ENCODE measurements around the gene JMJD6.
"Not testable (repeated sequence)": the region's sequence is repeated elsewhere in the genome, so short reads cannot be mapped to it uniquely, and the experiment has no call there.

The JMJD6 gene

DNA sequence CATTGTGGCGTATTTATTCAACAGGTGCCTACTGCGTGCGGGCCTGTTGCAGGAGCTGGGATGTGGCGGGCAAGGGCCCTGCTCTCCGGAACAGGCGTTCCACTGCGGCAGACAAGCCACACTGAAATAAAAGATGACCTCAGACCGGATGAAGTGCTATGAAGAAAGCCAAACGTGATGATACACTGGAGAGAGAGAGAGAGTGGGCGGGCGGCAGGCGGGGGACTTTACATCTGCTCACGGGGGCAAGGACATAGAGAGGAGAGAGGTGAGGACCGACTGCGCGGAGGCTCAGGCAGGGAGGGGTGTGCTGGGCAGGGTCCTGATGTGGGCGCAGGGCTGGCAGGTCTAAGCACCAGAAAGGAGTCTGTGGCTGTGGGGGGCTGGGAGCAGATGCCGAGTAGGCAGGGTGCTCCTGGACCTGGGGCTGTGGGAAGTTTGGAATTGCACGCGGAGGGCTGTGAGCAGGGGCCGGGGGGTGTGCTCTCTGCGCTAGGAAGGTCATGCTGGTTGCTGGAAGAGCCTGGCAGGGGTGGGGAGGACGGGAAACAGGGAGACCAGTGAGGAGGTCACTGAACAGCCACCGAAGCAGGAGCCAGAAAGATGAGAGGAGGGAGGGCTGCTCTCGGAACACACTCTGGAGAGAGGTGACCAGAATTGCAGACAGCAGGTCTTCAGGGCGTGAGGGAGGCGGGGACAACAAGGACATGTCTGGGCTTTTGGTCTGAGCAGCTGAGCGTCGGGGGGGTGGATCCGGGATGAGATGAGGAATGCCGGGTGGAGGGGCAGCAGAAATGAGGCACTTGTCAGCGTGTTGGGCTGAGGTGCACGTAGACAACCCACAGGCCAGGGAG is 25.6 kb downstream of the JMJD6 start:
- DNase-seq (ENCODE audit: low read depth in 2 of 3, low spot score in 2 of 3) = no peak

DNA sequence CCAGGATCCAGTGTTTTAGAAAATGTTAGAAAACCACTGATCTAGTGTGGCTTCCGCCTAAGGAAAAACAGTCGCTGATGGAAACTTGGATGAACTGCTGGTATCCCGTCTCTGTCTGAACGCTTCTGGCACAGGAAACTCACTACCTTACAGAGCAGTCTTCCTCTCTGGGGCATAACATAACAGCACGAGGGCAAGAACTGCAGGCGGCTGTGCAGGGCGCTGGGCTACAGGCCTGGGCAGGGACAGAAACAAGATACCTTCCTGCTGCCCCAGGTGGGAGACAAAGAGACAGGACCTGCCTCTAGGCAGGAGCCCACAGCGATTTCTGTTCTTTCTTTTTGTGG is 26.2 kb downstream of the JMJD6 start:
- DNase-seq (ENCODE audit: low read depth in 2 of 3, low spot score in 2 of 3) = no peak

DNA sequence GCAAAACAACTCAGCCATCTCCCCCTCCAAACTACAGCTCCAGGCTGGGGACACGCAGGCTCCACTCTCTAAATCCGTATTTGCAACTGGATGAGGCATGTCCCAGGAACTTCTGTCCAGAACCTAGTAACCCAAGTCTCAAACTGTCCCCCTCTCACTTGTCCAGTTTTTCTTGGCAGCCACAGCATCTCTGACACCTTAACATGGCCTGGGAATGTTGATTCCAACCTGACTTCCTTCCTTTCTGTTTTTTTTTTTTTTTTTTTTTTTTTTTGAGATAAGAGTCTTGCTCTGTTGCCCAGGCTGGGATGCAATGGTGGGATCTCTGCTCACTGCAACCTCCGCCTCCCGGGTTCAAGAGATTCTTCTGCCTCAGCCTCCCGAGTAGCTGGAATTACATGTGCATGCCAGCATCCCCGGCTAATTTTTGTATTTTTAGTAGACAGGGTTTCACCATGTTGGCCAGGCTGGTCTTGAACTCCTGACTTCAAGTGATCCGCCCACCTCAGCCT is 27.9 kb downstream of the JMJD6 start:
- not testable (repeated sequence) for DNase-seq (ENCODE audit: low read depth in 2 of 3, low spot score in 2 of 3)

DNA sequence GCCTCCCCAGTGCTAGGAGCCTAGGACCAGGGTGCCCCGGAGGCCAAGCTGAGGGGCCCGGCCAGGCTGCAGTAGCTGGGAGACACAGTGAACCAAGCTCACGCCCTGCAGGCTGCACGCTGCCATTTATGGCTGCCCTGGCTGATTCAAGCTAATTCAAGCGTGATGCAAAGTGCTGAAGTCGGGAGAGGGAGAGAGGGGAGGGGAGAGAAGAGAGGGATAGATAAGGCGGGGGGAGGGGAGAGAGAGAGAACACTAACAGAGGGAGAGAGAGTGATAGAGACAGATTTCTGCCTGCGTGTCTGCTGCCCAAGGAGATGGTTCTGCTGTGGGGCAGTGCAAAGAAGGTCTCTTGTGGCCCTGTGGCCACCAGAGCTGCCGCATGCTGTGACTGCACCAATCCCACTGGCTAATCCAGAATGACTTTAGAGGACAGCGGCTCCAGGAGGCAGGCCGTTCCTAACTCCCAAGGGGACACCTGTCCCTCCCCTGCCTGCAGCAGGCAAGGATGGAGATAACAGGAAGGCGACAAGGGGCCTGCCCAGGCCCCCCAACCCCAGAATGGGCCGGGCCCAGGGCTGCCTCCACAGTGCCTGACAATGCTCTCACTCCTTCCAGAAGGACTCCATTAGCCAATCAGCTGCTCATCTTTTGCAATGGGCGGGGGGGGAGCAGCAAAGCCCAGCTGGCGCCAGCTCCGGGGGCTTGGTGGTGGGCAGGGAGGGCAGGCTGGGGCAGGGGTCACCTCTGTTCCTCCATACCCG is 28.5 kb downstream of the JMJD6 start:
- DNase-seq (ENCODE audit: low read depth in 2 of 3, low spot score in 2 of 3) = no peak

DNA sequence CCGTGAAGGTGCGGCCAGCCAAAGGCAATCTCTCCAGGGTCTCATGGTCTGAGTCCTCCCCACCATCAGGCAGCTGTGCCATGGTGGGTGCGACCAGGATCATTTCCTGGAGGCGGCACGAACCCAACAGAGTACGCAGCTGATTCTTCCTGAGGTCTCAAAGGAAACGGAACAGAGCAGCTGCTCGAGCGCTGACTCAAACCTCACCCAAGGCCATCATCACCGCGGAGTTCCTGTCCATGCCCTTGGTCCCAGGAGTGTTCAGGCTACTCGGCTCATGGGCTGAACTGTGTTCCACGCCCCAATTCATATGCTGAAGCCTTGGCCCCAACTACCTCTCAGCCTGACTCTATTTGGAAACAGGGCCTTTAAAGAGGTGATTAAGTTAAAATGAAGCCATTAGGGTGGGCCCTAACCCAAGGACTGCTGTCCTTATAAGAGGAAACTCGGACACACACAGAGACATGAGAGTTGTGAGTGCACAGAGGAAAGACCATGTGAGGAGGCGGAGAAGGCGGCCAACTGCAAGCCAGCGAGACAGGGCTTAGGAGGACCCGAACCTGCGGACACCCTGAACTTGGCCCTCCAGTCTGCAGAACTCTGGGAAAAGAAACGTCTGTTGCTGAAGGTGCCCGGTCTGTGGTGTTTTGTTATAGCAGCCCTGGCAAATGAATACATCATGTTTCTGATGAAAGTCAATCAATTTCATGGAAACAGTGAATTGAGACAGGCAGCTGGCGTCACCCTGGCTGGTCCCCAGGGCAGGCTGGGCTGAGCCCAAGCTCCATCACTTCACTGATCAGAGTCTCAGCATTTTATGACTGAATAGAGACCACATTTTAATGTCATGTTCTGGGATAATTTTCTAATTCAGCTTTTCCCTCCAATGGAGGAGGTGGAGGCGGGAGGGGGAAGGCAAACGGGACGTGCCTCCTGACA is 29.4 kb downstream of the JMJD6 start:
- no peak for DNase-seq (ENCODE audit: low read depth in 2 of 3, low spot score in 2 of 3)

DNA sequence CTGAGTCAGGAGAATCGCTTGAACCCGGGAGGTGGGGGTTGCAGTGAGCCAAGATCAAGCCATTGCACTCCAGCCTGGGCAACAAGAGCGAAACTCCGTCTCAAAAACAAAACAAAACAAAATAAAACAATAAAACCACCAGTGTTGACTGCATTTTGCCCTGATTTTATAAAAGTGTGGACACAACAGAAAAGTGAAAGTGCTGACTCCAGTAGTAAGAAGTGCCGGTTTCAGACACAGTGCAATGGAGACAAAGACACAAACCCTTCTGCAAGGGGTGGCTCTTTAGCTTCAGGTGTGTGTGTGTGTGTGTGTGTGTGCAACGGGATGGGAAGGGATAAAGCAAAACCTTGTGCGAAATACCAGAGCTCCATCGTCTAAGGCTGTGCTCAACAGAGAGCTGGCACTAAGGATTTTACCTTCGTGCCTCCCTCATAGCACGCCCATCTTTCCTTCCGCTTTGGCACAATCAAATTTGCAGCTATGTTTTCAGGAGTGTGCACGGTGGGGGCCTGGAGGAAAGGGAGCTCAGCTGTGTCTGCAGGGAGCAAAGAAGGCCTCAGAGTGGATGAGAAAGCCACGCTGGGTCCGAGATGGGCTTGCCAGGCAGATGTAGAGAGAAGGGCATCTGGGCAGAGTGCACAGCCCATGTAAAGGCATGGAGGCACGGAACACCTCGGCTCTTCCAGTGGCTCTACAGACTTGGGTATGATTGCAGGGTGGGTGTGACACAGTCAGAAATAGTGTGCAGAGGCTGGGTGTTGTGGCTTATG is 31.2 kb downstream of the JMJD6 start:
- no peak for DNase-seq (ENCODE audit: low read depth in 2 of 3, low spot score in 2 of 3)

DNA sequence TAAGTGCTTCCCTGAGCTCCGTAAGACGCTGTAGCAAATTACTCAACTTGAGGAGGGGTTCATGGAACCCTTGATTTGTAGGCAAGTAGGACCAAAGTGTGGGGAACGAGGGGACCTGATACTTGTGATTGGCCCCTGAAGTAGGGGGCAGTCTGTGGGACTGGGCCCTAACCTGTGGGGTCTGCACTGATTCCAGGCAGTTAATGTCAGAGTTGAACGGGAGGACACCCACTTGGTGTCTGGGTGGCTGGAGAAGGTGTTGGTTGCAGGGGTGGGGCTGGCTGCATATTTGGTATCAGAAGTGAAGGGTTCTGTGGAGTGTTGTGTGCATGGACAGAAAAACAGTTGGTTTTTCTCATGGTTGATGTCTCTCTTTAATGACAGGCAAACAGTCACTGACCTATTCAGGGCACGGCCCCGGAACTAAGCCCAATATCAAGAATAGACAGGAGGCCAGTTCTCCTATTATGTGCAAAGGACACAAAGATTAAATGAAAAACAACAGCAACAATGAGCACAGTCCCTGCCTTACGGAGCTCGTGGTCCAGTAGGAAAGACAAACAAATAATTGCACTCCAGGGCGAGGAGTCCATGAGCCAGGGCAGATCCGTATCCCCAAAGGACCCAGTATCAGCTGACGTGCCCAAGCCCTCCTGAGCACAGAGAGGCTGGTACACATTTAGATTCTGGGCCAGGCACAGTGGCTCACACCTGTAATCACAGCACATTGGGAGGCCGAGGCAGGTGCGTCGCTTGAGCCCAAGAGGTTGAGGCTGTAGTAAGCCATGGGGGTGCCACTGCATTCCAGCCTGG is 34.8 kb downstream of the JMJD6 start:
- no peak for DNase-seq (ENCODE audit: low read depth in 2 of 3, low spot score in 2 of 3)

DNA sequence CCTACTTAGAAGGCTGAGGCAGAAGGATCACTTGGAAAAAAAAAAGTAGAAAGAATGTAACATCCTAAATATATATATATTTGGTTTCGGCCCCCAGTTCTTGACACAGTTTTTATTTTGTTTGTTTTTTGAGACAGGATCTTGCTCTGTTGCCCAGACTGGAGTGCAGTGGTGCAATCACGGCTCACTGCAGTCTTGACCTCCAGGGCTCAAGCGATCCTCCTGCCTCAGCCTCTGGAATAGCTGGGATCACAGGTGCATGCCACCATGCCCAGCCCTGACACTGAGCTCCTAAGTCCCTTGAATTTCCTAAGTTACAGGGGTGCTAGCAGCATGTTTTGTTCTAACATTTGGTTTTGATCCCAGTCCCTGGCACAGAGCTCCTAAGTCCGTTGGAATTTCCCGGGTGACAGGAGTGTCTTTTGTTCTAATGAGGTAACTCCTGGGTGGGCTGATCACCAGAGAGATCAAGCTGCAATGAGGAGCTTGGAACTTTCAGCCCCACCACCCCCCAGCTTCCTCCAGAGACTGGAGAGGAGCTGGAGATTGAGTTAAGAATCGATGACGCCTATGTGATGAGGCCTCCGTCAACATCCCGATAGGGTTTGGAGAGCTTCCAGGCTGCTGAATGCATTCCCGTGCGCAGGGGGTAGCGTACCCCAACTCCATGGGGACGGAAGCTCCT is 35.7 kb downstream of the JMJD6 start:
- DNase-seq (ENCODE audit: low read depth in 2 of 3, low spot score in 2 of 3) = no peak

DNA sequence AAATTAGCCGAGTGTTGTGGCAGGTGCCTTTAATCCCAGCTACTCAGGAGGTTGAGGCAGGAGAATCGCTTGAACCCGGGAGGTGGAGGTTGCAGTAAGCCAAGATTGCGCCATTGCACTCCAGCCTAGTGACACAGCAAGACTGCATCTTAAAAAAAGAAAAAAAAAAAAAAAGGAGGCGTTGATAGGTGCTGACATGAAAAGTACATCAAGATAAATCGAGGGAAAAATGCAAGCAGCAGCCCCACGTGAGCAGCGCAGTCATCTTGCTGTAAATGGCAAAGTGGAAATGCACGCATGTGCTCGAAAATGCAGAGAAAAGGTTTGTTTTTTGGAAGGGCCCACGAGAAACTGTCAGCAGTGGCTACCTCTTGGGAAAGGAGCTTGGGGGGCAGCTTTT is 36.5 kb downstream of the JMJD6 start:
- DNase-seq (ENCODE audit: low read depth in 2 of 3, low spot score in 2 of 3) = no peak

DNA sequence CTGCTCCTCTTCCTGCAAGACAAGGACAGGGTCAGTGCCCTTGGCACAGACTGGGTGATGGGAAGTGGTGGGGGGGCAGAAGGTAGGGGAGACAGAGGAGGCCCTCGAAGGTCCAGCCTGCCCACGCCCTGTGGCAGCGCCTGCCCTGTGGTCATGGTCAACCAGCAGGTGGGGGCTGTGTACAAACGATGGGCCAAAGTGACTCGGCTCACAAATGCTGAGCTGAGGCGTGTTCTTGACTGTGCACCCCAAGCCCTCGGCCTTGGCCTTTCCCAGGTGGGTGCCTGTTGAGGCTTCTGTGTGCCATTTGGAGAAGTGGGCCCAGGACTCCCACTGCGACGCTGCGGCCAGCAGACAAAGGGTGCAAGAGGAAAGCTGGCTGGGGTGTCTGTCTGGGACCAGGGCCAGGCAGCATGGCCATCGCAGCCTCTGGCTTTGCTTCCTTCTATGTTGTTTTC is 38.2 kb downstream of the JMJD6 start:
- no peak for DNase-seq (ENCODE audit: low read depth in 2 of 3, low spot score in 2 of 3)

DNA sequence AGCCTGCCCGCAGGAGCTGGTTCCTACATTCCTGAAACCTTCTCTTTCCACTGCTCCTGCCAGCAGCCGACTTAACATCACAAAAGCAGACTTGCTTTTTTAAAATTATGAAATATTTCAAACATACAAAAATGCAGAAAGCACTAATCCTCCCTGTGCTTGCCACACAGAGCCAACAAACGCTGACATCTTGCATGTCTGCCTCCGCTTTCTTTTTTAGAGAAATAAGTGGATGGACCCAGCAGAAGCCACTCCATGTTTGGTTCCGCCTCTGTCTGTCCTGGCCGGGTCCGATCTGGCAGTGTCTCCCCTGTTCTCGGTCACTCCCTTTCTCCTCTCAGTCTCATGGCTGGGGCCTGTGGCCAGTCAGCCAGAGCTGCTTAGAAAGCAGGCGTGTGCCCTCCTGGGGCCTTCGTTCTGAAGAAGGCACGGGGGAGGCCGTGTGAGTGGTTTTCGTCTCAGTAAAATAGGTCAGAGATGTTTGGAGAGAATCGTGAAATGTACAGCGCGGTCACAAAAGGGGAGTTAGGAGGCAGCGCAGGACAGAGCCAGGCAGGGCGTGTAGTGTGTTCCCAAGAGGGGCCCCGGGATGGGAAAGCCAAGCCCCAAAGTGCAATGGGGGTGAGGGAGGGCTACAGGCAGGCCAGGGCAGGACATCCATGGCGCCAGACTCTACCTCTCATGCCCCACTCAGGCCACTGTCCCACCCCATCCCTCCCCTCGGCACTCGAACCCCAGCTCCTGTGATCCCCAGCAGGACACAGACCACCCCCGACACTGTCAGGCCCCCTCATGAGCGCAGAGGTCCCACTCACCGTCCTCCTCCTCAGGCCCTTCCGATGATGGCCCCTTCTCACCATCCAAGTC is 38.9 kb downstream of the JMJD6 start:
- no peak for DNase-seq (ENCODE audit: low read depth in 2 of 3, low spot score in 2 of 3)

DNA sequence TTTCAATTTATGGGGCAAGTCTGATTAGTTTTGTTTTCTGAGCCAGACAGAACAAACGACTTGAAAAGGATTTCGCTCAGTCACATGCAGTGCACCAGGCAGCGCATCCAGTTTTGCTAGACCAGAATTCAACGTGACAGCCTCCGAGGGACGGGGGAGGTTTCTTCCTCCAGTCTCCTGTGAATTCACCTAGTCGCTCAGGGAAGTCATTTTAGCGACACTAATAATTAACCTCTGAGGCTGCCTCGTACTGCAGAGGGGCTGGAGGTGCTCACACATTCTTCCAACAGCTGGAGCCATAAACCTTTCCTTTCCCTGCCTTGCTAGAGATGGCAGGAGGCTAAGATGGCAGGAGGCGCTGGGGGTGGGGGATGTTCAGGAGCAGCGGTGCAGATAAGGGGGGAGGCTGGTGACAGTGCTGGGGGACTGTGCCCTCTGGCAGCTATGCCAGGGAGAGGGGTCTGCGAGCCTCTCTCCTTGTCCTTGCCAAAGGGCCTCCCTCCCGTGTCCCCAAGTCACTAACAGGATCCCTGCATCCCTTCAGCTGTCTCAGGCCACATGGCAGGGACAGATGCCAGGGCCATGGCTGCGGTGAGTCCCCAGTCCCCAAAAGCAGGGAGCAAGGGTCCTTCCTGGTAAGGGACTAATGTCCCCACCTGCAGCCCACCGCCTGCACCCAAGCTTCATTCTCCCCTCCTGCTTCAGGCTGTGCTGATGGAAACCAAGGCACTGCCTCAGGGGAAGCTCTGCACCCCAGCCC is 39.7 kb downstream of the JMJD6 start:
- no peak for DNase-seq (ENCODE audit: low read depth in 2 of 3, low spot score in 2 of 3)

DNA sequence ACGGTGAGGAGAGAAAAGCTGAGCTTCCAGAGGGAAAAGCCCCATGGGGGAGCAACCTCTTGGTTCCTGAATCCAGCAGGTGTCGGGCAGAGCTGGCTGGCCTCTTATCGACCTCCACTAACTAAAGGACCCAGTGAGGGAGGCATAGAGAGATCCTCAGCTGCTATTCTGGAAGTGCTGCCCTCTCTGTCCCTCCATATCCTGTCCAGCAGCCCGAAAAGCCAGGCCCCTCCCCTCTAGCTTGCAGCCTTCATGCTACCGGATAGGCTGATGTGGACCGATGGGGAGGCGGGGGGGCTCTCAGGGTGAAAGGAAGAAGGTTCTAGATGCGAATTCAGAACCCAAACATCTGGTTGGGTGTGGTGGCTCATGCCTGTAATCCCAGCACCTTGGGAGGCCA is 40.6 kb downstream of the JMJD6 start:
- no peak for DNase-seq (ENCODE audit: low read depth in 2 of 3, low spot score in 2 of 3)

DNA sequence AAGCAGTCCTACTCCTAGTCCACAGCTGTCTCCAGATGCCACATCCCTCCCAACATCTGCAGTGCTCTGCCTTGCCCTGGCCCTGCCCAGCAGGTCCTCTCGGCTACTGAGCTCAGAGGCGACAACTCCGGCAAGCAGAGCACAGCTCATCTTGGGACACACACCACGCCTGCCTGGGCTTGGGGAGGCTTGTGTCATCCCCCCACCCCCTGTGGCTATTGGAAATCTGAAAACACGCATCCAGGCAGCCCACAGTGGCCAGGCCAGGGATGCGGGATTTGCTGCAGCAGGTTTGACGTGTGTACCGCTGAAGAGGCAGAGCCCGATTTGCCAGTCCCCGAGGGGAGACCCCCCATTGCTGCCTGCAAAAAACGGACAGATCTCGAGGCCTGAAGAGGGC is 41.0 kb downstream of the JMJD6 start:
- DNase-seq (ENCODE audit: low read depth in 2 of 3, low spot score in 2 of 3) = no peak

DNA sequence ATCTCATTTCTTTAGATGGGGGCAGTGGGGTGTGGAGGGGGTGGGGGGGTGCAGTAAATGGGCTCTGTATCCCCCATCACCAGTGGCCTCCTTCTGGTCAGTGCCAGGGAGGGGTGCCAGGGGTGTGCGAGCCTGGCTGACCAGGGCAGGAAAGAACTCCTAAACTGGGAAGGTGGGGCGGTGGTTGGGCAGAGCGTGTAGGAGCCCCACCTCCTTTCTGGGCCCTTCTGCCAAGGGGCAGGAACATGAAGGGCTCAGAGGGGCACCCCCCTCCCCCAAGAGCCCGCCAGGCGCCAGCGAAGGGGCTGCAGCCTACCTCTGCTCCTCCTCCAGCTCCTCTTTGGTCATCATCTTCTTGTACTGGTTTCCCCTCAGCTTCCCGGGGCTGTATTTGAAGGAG is 41.6 kb downstream of the JMJD6 start:
- DNase-seq (ENCODE audit: low read depth in 2 of 3, low spot score in 2 of 3) = no peak

DNA sequence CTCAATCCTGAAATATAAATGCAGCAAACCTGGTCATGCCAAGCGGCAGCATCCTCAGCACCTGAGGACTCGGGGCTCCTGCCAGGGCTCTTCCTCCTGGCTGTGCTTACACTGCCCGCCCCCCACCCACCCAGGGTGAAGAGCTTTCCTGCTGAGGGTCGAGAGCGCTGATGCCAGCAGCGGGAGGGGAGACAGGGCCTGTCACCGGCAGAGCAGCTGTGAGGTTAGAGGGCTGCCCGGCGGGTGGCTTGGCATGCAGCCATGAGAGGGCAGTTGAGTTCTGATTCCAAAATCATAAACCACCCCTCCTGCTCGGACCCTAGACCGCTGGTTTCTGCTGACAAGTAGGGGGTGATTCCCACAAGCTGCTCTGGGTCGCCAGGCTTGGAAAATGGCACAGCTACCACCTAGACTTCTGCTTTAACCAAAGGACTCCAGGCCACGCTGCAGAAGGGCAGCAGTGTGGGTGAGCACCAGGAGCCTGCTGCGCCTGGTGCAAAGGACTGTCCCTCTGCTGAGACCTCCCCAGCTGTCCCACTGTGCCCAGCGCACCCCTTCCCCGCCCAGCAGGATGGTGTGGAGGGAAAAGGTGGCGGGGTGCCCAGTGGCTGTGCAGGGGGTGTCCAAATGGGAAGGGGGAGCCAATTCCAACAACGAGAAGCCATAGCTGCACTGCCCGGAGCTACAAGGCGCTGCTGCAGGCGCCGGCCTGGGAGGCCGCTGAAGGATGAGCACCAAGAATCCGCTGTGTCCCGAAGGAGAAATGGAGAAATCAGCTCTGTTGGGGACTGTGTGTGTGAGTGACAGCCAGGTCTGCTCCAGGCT is 42.3 kb downstream of the JMJD6 start:
- DNase-seq (ENCODE audit: low read depth in 2 of 3, low spot score in 2 of 3) = no peak

All from activated CD8-positive, alpha-beta memory T cell treated with anti-CD3 and anti-CD28 coated beads for 48 hours (primary cell).